ENCODE results near the gene INTS14. TPM values are rescaled to one million over a fixed set of nuclear protein-coding genes. Genes with fewer than 3 reads are reported as not detected.

INTS14 gene
- total RNA-seq, 1 experiment from 2014 or later = 39.9 TPM

DNA sequence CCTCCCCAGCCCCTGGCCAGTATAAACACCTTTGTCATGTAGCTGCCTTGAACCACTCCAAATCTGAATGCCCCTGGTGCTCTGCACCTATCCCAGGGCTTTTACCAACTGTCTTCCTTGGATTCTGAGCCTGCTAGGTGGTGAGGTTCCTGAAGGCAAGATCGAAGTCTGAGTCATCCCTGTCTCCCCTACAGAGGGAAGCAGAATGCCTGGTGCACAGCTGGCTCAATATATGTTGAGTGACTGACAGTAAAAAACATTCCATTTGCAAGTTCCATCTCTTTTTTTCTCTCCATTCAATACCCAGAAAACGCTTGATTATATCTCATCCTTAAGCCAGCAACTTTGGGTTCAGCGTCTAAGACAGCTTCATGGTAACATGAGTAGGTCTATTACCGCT, 35.6 kb upstream of the INTS14 start:
- BruUV-seq (replicated peaks) = no TSS peak
- Histone ChIP-seq H3K36me3 (ENCODE audit: insufficient read depth, low read length, poor library complexity, severe bottlenecking) (no peaks in the 10 kb centered on the region), H3K4me1 (ENCODE audit: insufficient read depth, low read length, poor library complexity, severe bottlenecking) (no peaks in the 10 kb centered on the region), H3K9me3 (ENCODE audit: low read depth, low read length, poor library complexity, severe bottlenecking) (no peaks in the 10 kb centered on the region), H3K27me3 (replicated peaks; ENCODE audit: insufficient read depth, low read depth, low read length, poor library complexity) (no peaks in the 10 kb centered on the region), H3K27ac (ENCODE audit: low read depth, low read length, poor library complexity, severe bottlenecking) (no peak overlapping the region), H3K4me3 (ENCODE audit: low read depth, low read length, poor library complexity, severe bottlenecking) (no peak overlapping the region)
- ChIA-PET POLR2A (ENCODE audit: low non-redundant PET) (no interaction called here), CTCF (interaction anchor here (0.6 kb wide), 1 partner anchor 245 kb away, joined by 13 read pairs; no protein-coding TSS in a partner anchor)
- DNase-seq (ENCODE audit: low spot score) = no peak
- TF ChIP-seq, protein P1, sequence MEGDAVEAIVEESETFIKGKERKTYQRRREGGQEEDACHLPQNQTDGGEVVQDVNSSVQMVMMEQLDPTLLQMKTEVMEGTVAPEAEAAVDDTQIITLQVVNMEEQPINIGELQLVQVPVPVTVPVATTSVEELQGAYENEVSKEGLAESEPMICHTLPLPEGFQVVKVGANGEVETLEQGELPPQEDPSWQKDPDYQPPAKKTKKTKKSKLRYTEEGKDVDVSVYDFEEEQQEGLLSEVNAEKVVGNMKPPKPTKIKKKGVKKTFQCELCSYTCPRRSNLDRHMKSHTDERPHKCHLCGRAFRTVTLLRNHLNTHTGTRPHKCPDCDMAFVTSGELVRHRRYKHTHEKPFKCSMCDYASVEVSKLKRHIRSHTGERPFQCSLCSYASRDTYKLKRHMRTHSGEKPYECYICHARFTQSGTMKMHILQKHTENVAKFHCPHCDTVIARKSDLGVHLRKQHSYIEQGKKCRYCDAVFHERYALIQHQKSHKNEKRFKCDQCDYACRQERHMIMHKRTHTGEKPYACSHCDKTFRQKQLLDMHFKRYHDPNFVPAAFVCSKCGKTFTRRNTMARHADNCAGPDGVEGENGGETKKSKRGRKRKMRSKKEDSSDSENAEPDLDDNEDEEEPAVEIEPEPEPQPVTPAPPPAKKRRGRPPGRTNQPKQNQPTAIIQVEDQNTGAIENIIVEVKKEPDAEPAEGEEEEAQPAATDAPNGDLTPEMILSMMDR (conservative IDR thresholded peaks at IDR 0.05; ENCODE audit: low read depth, low read length) = no peak
- TF ChIP-seq EZH2 (IDR thresholded peaks at IDR 0.05; ENCODE audit: borderline replicate concordance, low read depth, low read length, poor library complexity, severe bottlenecking) = no peak
- intact Hi-C loops (cut with micrococcal nuclease; ENCODE audit: unreplicated experiment) = loop anchor here (10.0 kb wide), 1 partner anchor 188 kb away; no protein-coding TSS in a partner anchor

GRCh38 chr15:65645392-65645791, 34.5 kb upstream of the INTS14 start:
- BruUV-seq (replicated peaks) = no TSS peak
- Histone ChIP-seq H3K27me3 (replicated peaks; ENCODE audit: insufficient read depth, low read depth, low read length, poor library complexity) (no peaks in the 10 kb centered on the region), H3K4me3 (ENCODE audit: low read depth, low read length, poor library complexity, severe bottlenecking) (no peak overlapping the region), H3K27ac (ENCODE audit: low read depth, low read length, poor library complexity, severe bottlenecking) (no peak overlapping the region), H3K36me3 (ENCODE audit: insufficient read depth, low read length, poor library complexity, severe bottlenecking) (no peaks in the 10 kb centered on the region), H3K4me1 (ENCODE audit: insufficient read depth, low read length, poor library complexity, severe bottlenecking) (no peaks in the 10 kb centered on the region), H3K9me3 (ENCODE audit: low read depth, low read length, poor library complexity, severe bottlenecking) (no peaks in the 10 kb centered on the region)
- intact Hi-C loops (cut with micrococcal nuclease; ENCODE audit: unreplicated experiment) = loop anchor here (10.0 kb wide), 1 partner anchor 189 kb away; no protein-coding TSS in a partner anchor
- ChIA-PET POLR2A (ENCODE audit: low non-redundant PET) (interaction anchor here (0.6 kb wide), 1 partner anchor 510 kb away, joined by 4 read pairs; no protein-coding TSS in a partner anchor), CTCF (no interaction called here)
- DNase-seq (ENCODE audit: low spot score) = no peak
- no peak for TF ChIP-seq EZH2 (IDR thresholded peaks at IDR 0.05; ENCODE audit: borderline replicate concordance, low read depth, low read length, poor library complexity, severe bottlenecking)
- TF ChIP-seq, protein P1 (conservative IDR thresholded peaks at IDR 0.05; ENCODE audit: low read depth, low read length) = no peak

- Histone ChIP-seq H3K27ac (ENCODE audit: low read depth, low read length, poor library complexity, severe bottlenecking) (no peak overlapping the region), H3K36me3 (ENCODE audit: insufficient read depth, low read length, poor library complexity, severe bottlenecking) (no peaks in the 10 kb centered on the region), H3K4me1 (ENCODE audit: insufficient read depth, low read length, poor library complexity, severe bottlenecking) (no peaks in the 10 kb centered on the region), H3K9me3 (ENCODE audit: low read depth, low read length, poor library complexity, severe bottlenecking) (no peaks in the 10 kb centered on the region), H3K4me3 (ENCODE audit: low read depth, low read length, poor library complexity, severe bottlenecking) (no peak overlapping the region), H3K27me3 (replicated peaks; ENCODE audit: insufficient read depth, low read depth, low read length, poor library complexity) (no peaks in the 10 kb centered on the region)
- DNase-seq (ENCODE audit: low spot score) = no peak
- CTCF ChIA-PET = no interaction called here
- no TSS peak for BruUV-seq (replicated peaks)
- intact Hi-C loops (cut with micrococcal nuclease; ENCODE audit: unreplicated experiment) = loop anchor here (10.0 kb wide), 1 partner anchor 191 kb away; no protein-coding TSS in a partner anchor
- TF ChIP-seq, protein P1 (conservative IDR thresholded peaks at IDR 0.05; ENCODE audit: low read depth, low read length) = no peak
- TF ChIP-seq EZH2 (IDR thresholded peaks at IDR 0.05; ENCODE audit: borderline replicate concordance, low read depth, low read length, poor library complexity, severe bottlenecking) = no peak
- POLR2A ChIA-PET (ENCODE audit: low non-redundant PET) = no interaction called here
Observed at GRCh38 chr15:65644282-65644681, 33.4 kb upstream of the INTS14 start.

Measured in A673 (cell line).